OCI-LY7 (cell line): ENCODE data around the gene ZNF423.

Experiments used
- EZH2phosphoT487 ChIP-seq: fragments of 200-600 bp; sonication (generic); IDR thresholded peaks from 2 replicates; pipeline ENCODE4 v1.6.1; 2018; ENCODE audit warnings: low read depth, borderline replicate concordance, mild to moderate bottlenecking, mixed run types, antibody characterized with exemption, low read length, moderate library complexity, mixed read lengths
- TF ChIP-seq, protein P1 (sequence below): fragments of 200-600 bp; sonication (generic); conservative IDR thresholded peaks from 2 replicates; pipeline ENCODE4 v1.5.1; 2014; ENCODE audit warnings: mild to moderate bottlenecking, antibody characterized with exemption, low read length, moderate library complexity, mixed read lengths

GRCh38 chr16:49439676-49440075 is 416.2 kb downstream of the ZNF423 start:
- TF ChIP-seq, protein P1, sequence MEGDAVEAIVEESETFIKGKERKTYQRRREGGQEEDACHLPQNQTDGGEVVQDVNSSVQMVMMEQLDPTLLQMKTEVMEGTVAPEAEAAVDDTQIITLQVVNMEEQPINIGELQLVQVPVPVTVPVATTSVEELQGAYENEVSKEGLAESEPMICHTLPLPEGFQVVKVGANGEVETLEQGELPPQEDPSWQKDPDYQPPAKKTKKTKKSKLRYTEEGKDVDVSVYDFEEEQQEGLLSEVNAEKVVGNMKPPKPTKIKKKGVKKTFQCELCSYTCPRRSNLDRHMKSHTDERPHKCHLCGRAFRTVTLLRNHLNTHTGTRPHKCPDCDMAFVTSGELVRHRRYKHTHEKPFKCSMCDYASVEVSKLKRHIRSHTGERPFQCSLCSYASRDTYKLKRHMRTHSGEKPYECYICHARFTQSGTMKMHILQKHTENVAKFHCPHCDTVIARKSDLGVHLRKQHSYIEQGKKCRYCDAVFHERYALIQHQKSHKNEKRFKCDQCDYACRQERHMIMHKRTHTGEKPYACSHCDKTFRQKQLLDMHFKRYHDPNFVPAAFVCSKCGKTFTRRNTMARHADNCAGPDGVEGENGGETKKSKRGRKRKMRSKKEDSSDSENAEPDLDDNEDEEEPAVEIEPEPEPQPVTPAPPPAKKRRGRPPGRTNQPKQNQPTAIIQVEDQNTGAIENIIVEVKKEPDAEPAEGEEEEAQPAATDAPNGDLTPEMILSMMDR, result no peak
- TF ChIP-seq EZH2phosphoT487, result no peak
